HG03135 (cell line): ENCODE measurements around the gene SLC9A3.

Experiments used
- ATAC-seq: cut with Tn5 transposase; IDR thresholded peaks from one replicate; pipeline ENCODE4 v1.9.1; 2021; ENCODE audit warnings: mild to moderate bottlenecking, moderate library complexity; ENCODE audit not compliant: unreplicated experiment

The SLC9A3 gene

DNA sequence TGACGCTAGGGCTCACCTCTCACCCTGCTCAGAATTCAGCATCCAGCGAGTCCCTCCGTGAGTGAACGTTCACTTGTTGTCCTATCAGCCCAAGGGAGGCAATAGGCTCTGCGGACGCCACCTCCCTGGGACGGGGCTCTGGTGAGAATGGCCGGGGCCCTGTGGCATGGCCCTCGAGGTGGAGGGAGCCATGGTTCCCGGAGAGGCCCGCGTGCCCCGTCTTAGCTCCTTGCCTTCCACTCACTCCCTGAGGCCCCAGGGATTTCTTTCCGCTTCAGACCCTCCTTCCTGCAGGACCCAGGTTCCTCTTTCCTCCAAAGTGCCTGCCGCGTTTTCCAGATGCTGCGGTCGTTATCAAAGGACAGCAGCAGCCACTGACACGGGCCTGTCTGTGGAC lies 59.8 kb downstream of the SLC9A3 start:
- no peak for ATAC-seq

DNA sequence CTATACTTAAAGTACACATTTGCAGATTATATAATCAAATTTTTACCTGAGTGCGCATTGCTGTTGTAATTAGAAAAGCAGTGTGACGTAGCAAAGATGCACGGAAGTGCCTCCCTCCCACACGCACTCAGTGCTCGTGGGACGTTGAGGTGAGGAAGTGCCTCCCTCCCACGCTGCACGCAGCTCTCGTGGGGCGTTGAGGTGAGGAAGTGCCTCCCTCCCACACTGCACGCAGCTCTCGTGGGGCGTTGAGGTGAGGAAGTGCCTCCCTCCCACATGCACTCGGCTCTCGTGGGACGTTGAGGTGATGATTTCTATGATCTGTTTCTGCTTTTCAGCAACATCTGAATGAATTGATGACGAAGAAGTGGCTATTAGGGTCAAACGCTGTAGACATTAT lies 60.3 kb downstream of the SLC9A3 start:
- no peak for ATAC-seq

DNA sequence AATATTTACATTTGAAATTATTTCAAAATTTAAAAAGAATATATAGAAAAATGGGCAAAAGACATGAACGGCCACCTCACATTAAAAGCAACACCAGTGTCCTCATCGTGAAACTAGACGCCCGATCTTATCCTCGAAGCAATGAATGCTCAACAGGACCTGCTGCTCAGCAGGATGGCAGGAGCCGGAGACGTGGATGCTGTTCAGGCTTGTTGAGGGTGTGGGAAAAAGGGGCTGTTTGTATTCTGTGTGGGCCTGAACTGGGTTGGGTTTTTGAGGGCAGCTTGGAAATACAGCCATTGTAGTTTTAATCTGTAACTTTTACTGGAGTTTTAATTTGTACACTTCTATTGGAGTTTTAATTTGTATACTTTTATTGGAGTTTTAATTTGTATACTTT lies 60.9 kb downstream of the SLC9A3 start:
- ATAC-seq = no peak

DNA sequence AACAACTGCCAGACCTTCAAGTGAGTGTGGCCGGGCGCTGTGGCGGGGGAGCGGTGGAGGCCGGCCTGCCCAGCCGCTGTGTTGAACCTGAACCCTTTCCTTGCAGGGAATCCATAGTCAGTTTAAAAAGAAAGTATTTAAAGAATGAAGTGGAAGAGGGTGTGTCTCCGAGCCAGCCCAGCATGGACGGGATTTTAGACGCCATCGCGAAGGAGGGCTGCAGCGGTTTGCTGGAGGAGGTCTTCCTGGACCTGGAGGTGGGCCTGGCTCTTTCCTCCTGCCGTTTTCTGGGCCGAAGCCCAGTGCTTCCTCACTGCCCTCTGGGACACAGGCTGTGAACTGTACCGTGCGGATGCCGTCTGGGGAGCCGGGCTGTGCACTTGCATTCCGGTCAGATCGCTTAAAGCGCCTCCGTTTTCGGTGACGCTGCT lies 62.2 kb downstream of the SLC9A3 start:
- no peak for ATAC-seq

DNA sequence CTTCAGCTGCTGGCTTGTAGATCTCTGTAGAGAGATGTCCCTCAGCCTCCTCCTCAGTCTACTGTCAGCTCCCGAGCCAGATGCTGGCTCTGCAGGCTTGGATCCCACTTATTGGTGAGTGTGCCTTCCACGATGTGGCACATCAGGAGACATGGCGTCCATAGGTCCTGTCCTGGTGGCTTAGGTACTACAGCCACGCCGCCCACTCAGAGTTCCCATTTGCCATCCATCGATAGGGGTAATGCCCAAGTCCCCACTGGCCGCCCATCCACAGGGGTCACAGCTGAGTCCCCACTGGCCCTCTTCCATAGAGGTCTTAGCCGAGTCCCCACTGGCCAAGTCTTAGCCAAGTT lies 64.0 kb downstream of the SLC9A3 start:
- ATAC-seq = no peak

DNA sequence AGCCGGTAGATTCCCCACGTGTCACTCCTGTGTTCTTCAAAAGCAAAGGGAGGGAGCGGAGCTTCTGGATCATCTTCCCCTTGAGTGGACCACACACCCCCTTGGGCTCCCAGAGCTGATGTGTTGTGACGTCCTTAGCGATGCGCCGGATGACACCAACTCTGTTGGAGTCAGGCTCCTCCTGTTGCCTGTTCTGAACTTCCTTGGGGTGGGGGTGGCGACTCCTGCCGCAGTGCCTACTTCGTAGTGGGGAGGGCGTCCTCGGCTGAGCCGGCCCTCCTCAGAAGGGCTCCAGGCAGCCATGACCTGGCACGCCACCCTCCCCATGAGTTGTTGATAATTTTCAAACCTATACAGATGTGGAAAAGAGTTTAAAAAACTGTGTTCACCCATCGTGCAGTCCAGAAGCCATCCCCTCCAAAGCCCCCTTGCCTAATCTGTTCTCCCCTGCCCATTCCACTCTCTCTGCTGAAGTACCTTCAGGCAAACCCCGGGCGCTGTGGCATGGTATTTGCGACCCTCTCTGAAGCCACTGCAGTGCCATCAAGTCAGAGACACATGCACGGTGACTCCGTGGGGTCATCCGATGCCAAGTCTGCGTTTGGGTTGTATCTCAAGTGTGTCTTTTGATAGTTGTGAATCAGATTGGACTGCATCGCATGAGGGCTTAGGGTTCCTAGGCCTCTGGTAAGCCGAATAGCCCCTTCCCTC lies 64.5 kb downstream of the SLC9A3 start:
- no peak for ATAC-seq

DNA sequence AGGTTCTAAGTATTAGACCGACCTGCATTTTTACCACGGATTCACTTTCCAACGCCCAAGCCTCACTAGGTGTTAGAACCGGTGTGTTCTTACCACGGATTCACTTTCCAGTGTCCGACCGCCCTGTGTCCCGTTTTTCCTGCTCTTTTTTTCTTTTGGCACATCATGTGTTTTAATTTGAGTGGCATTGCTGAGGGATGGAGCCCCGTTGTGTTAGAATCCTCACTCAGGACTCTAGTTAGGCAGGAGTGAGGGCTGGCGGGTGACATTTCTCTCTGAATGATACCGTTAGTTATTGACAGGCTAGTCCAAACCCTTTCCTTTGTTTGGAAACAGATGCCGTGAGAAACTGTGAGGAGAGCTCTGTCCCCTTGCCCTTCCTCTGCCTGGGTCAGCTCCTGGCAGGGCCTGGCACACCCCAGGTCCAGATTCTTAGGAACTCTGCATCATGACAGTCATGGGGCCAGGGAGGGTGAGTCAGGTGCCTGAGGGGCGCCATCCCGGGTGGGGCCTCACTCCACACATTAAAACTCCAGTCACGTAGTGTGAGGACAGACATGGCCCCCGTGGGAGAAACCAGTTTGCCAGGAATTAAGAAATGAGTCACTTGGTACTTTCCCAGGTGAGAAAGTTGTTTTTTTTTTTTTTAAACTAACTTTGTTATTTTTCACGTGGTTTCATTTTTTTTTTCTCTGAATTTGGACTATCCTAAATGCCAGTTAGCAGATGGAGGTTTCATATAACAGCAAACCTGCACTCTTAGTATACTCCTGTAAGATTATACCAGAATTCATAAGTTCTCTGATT lies 65.5 kb downstream of the SLC9A3 start:
- peak; percentile 46 for ATAC-seq

DNA sequence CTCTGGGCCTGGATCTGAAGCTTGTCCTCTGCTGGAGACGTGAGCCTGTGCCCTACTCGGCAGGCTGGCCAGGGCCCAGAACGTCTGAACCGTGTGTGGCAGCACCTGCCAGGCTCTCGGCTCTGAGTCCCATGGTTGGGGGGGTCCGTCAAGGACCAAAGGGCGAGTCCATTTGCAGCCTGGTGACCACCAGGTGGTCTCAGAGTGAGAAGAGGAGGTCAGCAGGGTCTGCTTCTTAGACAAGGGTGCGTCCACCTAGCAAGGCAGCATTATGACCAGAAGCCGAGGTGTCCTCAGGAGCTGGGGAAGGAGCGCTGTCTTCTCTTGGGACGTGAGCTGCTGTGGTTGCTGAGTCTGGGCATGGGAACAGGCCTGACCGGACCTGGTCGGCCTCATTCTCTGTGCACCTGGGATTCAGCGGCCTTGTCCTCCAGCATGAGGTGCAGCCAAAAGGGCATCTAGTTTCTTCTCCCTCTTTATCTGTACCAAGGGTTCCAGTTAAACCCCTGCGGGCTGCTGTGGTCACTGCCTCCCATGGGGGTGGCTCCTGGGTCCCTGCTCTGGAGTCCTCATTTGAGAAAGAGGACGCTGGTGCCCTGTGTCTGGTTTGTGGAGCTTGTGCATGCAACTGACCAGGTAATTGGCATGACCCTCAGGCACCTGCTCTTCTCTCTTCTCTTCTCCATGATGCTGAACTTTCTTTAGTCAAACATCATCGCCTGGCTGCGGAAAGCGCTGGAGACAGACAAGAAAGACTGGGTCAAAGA lies 66.9 kb downstream of the SLC9A3 start:
- no peak for ATAC-seq

DNA sequence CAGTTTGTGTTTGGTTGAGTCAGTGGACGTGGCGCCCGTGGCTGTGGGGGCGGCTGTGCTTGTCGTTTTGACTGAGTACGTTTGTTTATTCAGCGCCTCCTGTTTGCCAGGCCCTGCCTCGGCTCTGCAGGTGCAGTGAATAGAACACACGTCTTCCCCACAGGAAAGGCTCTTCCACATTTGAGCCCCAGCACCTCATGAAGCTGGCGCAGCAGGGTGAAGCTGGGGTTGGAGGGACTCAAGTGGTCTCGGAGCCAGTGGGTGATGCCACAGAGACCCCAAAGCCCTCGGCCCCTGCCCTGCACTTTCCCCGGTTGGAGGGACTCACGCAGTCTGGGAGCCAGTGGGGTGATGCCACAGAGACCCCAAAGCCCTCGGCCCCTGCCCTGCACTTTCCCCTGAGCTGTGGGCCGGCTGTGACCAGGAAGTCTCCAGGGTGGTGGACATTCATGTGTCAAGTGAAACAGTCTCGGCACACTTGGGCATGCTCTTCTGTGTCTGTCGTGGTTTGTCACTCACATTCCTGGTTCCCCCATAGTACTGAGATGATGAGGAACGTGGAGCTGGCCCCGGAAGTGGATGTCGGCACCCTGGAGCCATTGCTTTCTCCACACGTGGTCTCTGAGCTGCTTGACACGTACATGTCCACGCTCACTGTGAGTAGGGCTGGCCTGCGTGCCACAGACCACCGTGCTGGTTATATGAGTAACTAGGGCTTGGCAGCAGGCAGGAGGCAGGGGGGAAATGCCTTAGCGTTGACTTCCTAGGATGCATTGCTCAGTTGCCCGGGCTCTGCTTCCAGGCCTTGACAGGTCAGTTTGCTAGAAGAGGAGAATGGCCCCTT lies 67.7 kb downstream of the SLC9A3 start:
- ATAC-seq = no peak

DNA sequence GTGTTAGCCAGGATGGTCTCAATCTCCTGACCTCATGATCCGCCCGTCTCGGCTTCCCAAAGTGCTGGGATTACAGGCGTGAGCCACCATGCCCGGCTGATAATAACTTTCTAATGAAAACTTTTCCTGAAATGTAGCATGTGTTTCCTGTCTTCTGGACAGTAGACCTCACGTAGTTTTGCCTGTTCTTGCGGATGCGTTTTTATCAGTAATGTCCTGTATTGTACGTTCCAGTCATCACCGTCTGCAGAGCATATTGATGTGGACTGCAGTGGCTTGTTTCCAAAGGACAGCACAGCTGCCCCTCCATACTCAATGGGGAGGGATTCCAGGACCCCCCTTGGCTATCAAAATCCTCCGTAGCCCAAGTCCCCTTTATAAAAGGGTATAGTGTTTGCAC lies 68.4 kb downstream of the SLC9A3 start:
- no peak for ATAC-seq

DNA sequence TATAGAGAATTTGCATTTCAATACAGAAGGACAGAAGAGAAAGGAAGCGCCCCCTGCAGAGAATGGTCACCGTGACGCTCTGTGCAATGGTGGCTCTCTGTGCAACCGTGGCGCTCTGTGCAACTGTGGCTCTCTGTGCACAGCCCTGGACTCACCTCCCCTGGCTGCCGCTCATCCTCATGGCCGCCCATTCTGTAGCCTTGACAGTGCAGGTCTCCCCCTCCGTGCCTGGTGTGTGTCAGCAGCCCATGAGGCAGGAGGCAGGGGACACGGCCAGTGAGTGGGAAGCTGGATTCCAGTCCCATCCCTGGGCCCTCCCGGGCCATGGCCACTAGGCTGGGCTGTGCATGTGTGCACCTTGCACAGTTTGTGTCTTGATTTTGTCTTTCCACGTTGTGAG lies 69.3 kb downstream of the SLC9A3 start:
- no peak for ATAC-seq

DNA sequence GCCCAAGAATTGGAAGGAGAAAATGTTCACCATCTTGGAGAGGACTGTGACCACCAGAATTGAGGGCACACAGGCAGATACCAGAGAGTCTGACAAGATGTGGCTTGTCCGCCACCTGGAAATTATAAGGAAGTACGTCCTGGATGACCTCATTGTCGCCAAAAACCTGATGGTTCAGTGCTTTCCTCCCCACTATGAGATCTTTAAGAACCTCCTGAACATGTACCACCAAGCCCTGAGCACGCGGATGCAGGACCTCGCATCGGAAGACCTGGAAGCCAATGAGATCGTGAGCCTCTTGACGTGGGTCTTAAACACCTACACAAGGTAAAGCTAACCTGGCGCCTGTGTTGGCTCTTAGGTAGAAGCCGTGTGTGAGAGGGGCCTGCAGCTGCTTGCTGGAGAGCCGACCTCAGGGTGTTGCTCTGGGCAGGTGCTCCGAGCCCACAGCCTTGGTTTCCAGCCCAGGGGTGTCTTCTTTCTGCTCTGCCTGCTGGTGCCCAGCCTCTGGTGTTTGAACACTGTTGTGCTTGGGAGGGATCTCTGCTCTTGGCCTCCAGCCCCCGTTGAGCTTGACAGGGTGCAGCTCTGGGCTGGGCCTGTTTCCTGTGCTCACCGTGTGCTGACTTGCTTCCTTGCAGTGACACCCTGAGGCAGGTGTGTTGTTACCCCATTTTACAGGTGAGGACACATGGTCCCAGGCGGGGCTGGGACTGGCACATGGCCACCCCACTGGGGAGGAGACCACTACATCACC lies 70.3 kb downstream of the SLC9A3 start:
- no peak for ATAC-seq

DNA sequence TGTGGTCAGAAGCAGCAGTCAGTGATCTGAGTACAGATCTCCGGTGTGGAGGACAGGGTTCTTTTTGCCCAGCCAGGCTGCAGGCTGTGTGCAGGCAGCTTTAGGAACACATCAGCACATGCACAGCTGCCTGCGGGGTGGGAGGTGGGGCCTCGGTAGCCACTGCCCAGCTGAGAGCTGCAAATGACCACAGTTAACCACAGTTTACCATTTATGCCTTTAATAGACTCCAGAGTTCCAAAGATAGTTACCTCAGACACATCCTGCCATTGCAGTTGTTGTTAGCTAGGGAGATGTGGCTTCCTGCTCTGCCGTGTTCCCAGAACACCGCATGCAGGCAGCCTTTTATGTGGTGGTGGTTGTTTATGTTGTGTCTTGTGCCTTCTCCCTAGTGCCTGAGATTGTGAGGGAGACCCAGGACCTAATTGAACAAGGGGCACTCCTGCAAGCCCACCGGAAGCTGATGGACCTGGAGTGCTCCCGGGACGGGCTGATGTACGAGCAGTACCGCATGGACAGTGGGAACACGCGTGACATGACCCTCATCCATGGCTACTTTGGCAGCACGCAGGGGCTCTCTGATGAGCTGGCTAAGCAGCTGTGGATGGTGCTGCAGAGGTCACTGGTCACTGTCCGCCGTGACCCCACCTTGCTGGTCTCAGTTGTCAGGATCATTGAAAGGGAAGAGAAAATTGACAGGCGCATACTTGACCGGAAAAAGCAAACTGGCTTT lies 71.1 kb downstream of the SLC9A3 start:
- no peak for ATAC-seq

DNA sequence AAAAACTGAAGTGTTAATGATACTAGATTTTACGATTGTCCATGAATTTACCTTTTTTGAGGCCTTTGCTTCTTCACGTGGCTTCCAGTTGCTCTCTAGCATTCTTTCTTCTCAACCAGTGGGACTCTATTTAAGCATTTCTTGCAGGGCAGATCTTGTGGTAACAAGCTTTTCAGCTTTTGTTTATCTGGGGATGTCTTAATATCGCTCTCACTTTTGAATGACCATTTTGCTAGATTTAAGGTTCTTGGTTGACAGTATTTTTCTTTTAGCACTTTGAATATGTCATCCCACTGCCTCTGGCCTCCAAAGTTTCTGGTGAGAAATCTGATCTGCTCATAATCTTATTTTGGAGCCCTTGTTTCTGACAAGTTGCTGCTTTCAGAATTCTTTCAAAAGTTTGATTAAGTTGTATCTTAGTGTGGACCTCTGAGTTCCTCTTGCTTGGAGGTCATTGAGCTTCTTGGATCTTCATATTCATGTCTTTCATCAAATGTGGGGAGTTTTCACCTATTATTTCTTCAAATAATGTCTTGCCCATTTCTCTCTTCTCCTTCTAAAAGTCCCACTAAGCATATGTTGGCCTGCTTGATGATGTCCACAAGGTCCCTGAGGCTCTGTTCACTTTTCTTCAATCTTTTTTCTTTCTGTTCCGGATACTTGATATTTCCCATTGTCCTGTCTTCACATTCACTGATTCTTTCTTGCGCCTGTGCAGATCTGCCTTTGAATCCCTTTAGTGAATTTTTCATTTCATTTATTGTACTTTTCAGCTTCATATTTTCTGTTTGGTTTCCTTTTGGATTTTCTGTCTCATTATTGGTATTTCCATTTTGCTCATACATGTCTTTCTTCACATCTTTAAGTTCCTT lies 72.4 kb downstream of the SLC9A3 start:
- ATAC-seq = no peak

DNA sequence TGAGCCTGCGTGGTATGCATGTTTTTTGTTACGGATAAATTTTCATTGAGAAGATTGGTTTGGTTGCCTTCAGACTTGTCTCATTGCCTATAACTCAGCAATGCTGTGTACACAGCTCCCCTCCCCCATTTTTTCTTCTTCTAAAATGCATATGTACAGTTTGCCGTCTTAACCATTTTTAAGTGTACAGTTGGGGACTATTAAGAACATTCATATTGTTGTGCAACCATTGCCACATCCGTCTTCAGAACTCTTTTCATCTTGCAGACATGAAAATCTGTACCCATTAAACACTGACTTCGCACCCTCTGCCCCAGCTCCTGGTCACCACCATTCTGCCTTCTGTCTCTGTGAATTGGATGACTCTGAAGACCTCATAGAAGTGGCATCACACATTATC lies 75.1 kb downstream of the SLC9A3 start:
- ATAC-seq = no peak

DNA sequence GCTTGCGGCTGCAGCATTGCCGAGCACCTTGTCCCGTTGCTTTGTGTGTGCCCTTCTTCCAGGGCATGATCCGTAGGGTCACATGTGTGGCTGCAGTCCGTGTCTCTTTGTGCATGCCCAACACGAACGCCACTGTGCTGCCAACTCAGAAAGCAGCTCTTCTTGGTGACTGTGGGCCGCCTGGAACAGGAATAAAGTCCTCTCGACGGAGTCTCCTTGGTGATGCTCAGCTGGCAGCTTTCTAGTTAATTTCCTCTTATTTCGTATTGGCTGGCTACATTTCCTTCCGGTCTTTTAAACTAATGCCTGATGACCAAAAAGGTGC lies 75.5 kb downstream of the SLC9A3 start:
- ATAC-seq = no peak

DNA sequence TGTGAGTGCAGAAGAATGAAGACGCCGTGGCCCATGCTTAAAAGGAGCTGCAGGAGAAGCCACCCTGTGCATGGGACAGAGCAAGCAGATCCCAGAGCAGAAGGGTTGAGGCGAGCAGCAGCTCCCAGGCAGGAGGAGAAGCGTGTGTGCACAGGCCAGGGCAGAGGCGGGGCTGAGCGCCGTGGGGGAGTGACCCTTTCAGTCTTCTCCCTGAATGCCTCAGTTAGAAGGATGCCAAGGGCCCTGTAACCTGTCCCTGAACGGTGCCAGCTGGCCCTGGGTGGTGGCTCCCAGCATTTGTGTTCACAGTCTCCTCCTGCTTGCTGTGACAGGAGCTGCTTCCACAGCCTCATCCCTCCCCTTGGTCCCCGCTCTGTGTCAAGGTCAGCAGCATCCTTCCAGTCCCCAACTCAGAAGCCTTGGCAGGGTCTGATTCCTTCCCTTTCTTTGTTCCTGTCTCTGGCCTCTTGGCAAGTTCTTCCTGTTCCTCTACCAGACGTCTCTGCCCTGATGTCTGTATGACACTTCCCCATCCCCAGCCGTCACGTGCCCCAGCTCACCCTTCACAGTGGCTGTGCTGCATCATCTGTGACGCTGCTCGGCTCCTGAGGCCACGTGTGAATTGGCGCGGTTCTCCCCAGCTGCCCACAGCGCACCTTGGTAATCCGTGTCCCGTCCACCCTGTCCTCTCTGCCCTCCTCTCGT lies 76.0 kb downstream of the SLC9A3 start:
- ATAC-seq = no peak

DNA sequence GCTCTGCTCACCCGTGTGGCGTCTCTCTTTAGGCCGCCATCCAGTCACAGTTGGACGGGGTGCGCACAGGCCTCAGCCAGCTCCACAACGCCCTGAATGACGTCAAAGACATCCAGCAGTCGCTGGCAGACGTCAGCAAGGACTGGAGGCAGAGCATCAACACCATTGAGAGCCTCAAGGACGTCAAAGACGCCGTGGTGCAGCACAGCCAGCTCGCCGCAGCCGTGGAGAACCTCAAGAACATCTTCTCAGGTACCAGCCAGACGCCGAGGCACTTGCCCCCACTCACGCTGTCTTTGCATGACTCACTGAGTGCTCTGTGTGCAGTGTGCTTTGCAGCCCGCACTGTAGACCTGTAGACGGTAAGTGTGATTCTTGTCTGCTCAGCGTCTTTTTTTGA lies 76.7 kb downstream of the SLC9A3 start:
- no peak for ATAC-seq
